SK-N-SH (cell line): ENCODE measurements around the gene CDC42. TPM values are rescaled to one million over a fixed set of nuclear protein-coding genes. Genes with fewer than 3 reads are reported as not detected.
A peak's percentile ranks its signal among the peaks of the same experiment; 100 is the strongest.

Experiments
- CTCF ChIA-PET: fragments of 300-600, 350-600 bp; formaldehyde crosslinking; extraction: SDS; loops from one replicate; lab custom pipeline; 2021; lab: Yijun Ruan, JAX
- POLR2A ChIA-PET: fragments of 350-600 bp; sonication (Branson Sonifier 250); formaldehyde crosslinking; extraction: SDS; loops from one replicate; lab custom pipeline; 2020; ENCODE audit warnings: antibody characterized with exemption, inconsistent platforms; lab: Yijun Ruan, JAX
- DNase-seq: peaks from one replicate; pipeline ENCODE4 v3.0.0; 2012
- H2AFZ ChIP-seq: fragments of 200-600 bp; sonication (generic); 2 replicates; pipeline ENCODE4 v1.8.1; 2016; ENCODE audit warnings: antibody characterized with exemption, mild to moderate bottlenecking, low read depth
- H3F3A ChIP-seq: fragments of 200-600 bp; sonication (generic); replicated peaks from 2 replicates; pipeline ENCODE3; 2016; ENCODE audit warnings: antibody characterized with exemption, mild to moderate bottlenecking; ENCODE audit not compliant: insufficient read depth
- H3K27ac ChIP-seq, 2 experiments: fragments of 200-500 bp in 1 of 2; fragments of 200-600 bp in 1 of 2; sonication (Bioruptor generic) in 1 of 2; sonication (generic), shearing (Covaris generic) in 1 of 2; 2 replicates each; pipeline versions ENCODE4 v1.5.1 to v1.6.1; 2014 to 2016; ENCODE audit warnings: low read depth in 2 of 2, inconsistent platforms in 1 of 2, low read length in 1 of 2, mild to moderate bottlenecking in 1 of 2, mixed read lengths in 1 of 2
- H3K27me3 ChIP-seq: fragments of 200-600 bp; sonication (generic), shearing (Covaris generic); 2 replicates; pipeline ENCODE4 v1.6.1; 2016; ENCODE audit warnings: mixed run types; ENCODE audit not compliant: insufficient read depth
- H3K36me3 ChIP-seq, 2 experiments: fragments of 200-500 bp in 1 of 2; fragments of 200-600 bp in 1 of 2; sonication (Bioruptor generic) in 1 of 2; sonication (generic) in 1 of 2; replicated peaks in 1 of 2; 2 replicates each; pipeline versions ENCODE3 to v1.5.1; 2014 to 2016; ENCODE audit warnings: low read length in 1 of 2, mild to moderate bottlenecking in 1 of 2; ENCODE audit not compliant: insufficient read depth in 2 of 2, control insufficient read depth in 1 of 2
- H3K4me1 ChIP-seq, 2 experiments: fragments of 200-500 bp in 1 of 2; fragments of 200-600 bp in 1 of 2; sonication (Bioruptor generic) in 1 of 2; sonication (generic), shearing (Covaris generic) in 1 of 2; 2 replicates each; pipeline versions ENCODE4 v1.5.1 to v1.6.1; 2014 to 2016; ENCODE audit warnings: low read depth in 1 of 2, low read length in 1 of 2, mixed run types in 1 of 2; ENCODE audit not compliant: insufficient read depth in 2 of 2, control insufficient read depth in 1 of 2
- H3K4me2 ChIP-seq: fragments of 200-600 bp; sonication (generic), shearing (Covaris generic); 2 replicates; pipeline ENCODE4 v1.6.1; 2017; ENCODE audit warnings: mixed run types
- H3K4me3 ChIP-seq, 2 experiments: fragments of 200-500 bp in 1 of 2; fragments of 200-600 bp in 1 of 2; sonication (Bioruptor generic) in 1 of 2; sonication (generic), shearing (Covaris generic) in 1 of 2; 2 replicates each; pipeline versions ENCODE4 v1.5.1 to v1.8.1; 2014 to 2016; ENCODE audit warnings: low read depth in 2 of 2, inconsistent platforms in 1 of 2, low read length in 1 of 2, mild to moderate bottlenecking in 1 of 2, mixed read lengths in 1 of 2, moderate library complexity in 1 of 2
- H3K79me2 ChIP-seq: fragments of 200-600 bp; sonication (generic); 2 replicates; pipeline ENCODE4 v1.8.1; 2017; ENCODE audit warnings: mild to moderate bottlenecking; ENCODE audit not compliant: insufficient read depth
- H3K9ac ChIP-seq: fragments of 200-600 bp; sonication (generic); 2 replicates; pipeline ENCODE4 v1.6.1; 2017; ENCODE audit warnings: mixed run types
- H3K9me2 ChIP-seq: fragments of 200-600 bp; sonication (generic); 2 replicates; pipeline ENCODE4 v1.6.1; 2017; ENCODE audit warnings: mixed run types
- H3K9me3 ChIP-seq: fragments of 200-600 bp; sonication (generic); 2 replicates; pipeline ENCODE4 v1.6.1; 2017; ENCODE audit warnings: mixed run types, mild to moderate bottlenecking, moderate library complexity
- H4K20me1 ChIP-seq: fragments of 200-600 bp; sonication (generic); 2 replicates; pipeline ENCODE4 v1.6.1; 2017; ENCODE audit warnings: mild to moderate bottlenecking, mixed run types; ENCODE audit not compliant: insufficient read depth
- ELF1 ChIP-seq: IDR thresholded peaks from 2 replicates; pipeline ENCODE4 v1.4.0; 2012
- FOXJ3 ChIP-seq: sonication (generic); formaldehyde crosslinking; IDR thresholded peaks from 2 replicates; pipeline ENCODE4 v1.5.1; 2020; ENCODE audit warnings: mild to moderate bottlenecking, missing genetic modification reagents
- FOXM1 ChIP-seq: IDR thresholded peaks from 2 replicates; pipeline ENCODE4 v1.4.0; 2012; ENCODE audit warnings: low read depth, mild to moderate bottlenecking
- GATA2 ChIP-seq: sonication (generic); formaldehyde crosslinking; IDR thresholded peaks from 2 replicates; pipeline ENCODE4 v1.5.0; 2020; ENCODE audit warnings: mild to moderate bottlenecking, missing genetic modification reagents
- NRF1 ChIP-seq: IDR thresholded peaks from 2 replicates; pipeline ENCODE4 v1.6.1; 2012; ENCODE audit warnings: low read depth, mild to moderate bottlenecking, low read length
- RAD21 ChIP-seq: IDR thresholded peaks from 2 replicates; pipeline ENCODE4 v1.6.1; 2012; ENCODE audit warnings: mild to moderate bottlenecking, low read length
- RCOR1 ChIP-seq: fragments of 150-350 bp; IDR thresholded peaks from 2 replicates; pipeline ENCODE4 v1.6.1; 2017; ENCODE audit warnings: antibody characterized with exemption, low read length
- RFX5 ChIP-seq: IDR thresholded peaks from 2 replicates; pipeline ENCODE4 v1.6.1; 2012; ENCODE audit warnings: mild to moderate bottlenecking, improper control_type of control experiment, low read length
- TAF1 ChIP-seq: IDR thresholded peaks from 2 replicates; pipeline ENCODE4 v1.6.1; 2012; ENCODE audit warnings: low read depth, mild to moderate bottlenecking, low read length, moderate library complexity, borderline replicate concordance
- TCF12 ChIP-seq: IDR thresholded peaks from 2 replicates; pipeline ENCODE4 v1.4.0; 2012
- YY1 ChIP-seq: IDR thresholded peaks from 2 replicates; pipeline ENCODE4 v1.4.0; 2012; ENCODE audit warnings: low read depth, mild to moderate bottlenecking
- WGBS: methylation state at CpG from one replicate; pipeline ENCODE4 v1.1.6; 2017; ENCODE audit warnings: low lambda C conversion rate; 5-methylcytosine and 5-hydroxymethylcytosine counted together
- polyA plus RNA-seq, 3 experiments: library from polyadenylated mRNA; depleted of rRNA; stranded (reverse); fragments of >200 nt; gene quantifications; 2 replicates each; pipeline ENCODE4 v1.2.3, GENCODE V29; 2012
- TF ChIP-seq, protein P1 (sequence below): IDR thresholded peaks from 2 replicates; pipeline ENCODE4 v1.6.1; 2012; ENCODE audit warnings: mild to moderate bottlenecking, low read depth, low read length, moderate library complexity
- TF ChIP-seq, protein P2 (sequence below): fragments of 150-350 bp; IDR thresholded peaks from 2 replicates; pipeline ENCODE4 v1.6.1; 2016; ENCODE audit warnings: mild to moderate bottlenecking, low read depth, low read length
- TF ChIP-seq, protein P3 (sequence below): IDR thresholded peaks from 2 replicates; pipeline ENCODE4 v1.4.0; 2012; ENCODE audit warnings: low read depth, borderline replicate concordance

The CDC42 gene
- polyA plus RNA-seq, 1 of the 3 experiments (the other 2 are of a cell fraction) = 113 TPM

DNA sequence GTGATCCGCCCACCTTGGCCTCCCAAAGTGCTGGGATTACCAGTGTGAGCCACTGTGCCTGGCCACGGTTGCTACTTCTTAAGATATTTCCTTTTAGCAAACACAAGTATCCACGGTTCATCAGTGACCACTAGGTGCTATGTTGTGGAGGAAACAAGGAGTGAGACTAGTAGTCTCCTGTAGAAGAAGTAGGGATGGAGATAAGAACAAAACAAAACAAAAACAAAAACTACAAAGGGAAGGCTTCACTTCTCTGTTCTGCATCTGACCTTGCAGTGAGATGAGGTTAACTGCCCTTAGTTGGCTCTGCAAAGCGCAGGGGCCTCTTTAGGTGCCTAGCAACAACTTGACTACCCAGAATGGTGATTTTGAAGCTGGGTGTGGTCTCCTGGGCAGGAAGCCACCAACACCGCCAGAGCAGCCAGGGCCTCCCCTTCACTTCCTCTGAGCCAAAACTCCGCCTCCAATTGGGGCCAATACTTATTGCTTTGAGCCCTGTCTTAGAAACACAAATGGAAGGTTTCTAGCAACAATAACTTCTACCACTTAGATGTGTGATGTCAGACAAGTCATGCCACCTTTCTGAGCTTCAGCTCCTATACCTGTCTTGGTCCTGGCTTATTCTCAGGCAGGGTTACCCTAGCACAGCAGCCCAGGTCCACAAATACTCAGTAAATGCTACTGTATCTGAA, 12.8 kb upstream of the CDC42 start:
- no peak for TF ChIP-seq ELF1
- no peak for TF ChIP-seq RFX5
- no peak for TF ChIP-seq RAD21
- TF ChIP-seq, protein P1, sequence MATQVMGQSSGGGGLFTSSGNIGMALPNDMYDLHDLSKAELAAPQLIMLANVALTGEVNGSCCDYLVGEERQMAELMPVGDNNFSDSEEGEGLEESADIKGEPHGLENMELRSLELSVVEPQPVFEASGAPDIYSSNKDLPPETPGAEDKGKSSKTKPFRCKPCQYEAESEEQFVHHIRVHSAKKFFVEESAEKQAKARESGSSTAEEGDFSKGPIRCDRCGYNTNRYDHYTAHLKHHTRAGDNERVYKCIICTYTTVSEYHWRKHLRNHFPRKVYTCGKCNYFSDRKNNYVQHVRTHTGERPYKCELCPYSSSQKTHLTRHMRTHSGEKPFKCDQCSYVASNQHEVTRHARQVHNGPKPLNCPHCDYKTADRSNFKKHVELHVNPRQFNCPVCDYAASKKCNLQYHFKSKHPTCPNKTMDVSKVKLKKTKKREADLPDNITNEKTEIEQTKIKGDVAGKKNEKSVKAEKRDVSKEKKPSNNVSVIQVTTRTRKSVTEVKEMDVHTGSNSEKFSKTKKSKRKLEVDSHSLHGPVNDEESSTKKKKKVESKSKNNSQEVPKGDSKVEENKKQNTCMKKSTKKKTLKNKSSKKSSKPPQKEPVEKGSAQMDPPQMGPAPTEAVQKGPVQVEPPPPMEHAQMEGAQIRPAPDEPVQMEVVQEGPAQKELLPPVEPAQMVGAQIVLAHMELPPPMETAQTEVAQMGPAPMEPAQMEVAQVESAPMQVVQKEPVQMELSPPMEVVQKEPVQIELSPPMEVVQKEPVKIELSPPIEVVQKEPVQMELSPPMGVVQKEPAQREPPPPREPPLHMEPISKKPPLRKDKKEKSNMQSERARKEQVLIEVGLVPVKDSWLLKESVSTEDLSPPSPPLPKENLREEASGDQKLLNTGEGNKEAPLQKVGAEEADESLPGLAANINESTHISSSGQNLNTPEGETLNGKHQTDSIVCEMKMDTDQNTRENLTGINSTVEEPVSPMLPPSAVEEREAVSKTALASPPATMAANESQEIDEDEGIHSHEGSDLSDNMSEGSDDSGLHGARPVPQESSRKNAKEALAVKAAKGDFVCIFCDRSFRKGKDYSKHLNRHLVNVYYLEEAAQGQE = no peak
- no peak for TF ChIP-seq GATA2 (CRISPR knock-in tag)
- no peak for TF ChIP-seq FOXM1
- TF ChIP-seq NRF1 = no peak
- no peak for TF ChIP-seq FOXJ3 (CRISPR knock-in tag)
- TF ChIP-seq TCF12 = no peak
- no peak for TF ChIP-seq TAF1
- TF ChIP-seq, protein P2, sequence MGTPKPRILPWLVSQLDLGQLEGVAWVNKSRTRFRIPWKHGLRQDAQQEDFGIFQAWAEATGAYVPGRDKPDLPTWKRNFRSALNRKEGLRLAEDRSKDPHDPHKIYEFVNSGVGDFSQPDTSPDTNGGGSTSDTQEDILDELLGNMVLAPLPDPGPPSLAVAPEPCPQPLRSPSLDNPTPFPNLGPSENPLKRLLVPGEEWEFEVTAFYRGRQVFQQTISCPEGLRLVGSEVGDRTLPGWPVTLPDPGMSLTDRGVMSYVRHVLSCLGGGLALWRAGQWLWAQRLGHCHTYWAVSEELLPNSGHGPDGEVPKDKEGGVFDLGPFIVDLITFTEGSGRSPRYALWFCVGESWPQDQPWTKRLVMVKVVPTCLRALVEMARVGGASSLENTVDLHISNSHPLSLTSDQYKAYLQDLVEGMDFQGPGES = no peak
- no peak for TF ChIP-seq YY1
- TF ChIP-seq, protein P3, sequence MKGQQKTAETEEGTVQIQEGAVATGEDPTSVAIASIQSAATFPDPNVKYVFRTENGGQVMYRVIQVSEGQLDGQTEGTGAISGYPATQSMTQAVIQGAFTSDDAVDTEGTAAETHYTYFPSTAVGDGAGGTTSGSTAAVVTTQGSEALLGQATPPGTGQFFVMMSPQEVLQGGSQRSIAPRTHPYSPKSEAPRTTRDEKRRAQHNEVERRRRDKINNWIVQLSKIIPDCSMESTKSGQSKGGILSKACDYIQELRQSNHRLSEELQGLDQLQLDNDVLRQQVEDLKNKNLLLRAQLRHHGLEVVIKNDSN = no peak
- TF ChIP-seq RCOR1 = no peak
- Histone ChIP-seq H3F3A (peaks cover 9% of the 10 kb centered on the region), H3K4me3 (no peak overlapping the region), H3K4me2 (0 out of 2 replicates have a peak overlapping the region, but pooled peaks have one; percentile 16), H3K27me3 (no peaks in the 10 kb centered on the region), H3K79me2 (no peaks in the 10 kb centered on the region), H3K27ac (no peak overlapping the region), H3K9me3 (no peaks in the 10 kb centered on the region), H2AFZ (peak overlapping the region; percentile 72), H4K20me1 (no peaks in the 10 kb centered on the region), H3K36me3 (no peaks in the 10 kb centered on the region), H3K4me1 (peaks cover 0 to 6% of the 10 kb centered on the region in 2 experiments; a peak in 2 of 4 replicates), H3K9ac (no peak overlapping the region), H3K9me2 (no peaks in the 10 kb centered on the region)
- POLR2A ChIA-PET = no interaction called here
- no peak for DNase-seq
- CTCF ChIA-PET = interaction anchor here (0.7 to 1.6 kb wide), 2 partner anchors 8 to 377 kb away, joined by 3 to 4 read pairs; no protein-coding TSS in a partner anchor
- WGBS = 92% methylated on average over 4 of the region's 6 CpGs
